Hematopoietic multipotent progenitor cell treated with erythropoietin and hydrocortisone succinate and interleukin-3 and kit ligand, for 6 days (in vitro differentiated cells): Measurements from ENCODE around the gene TEDC1.

ENCODE experiments used
- DNase-seq: peaks from one replicate; pipeline ENCODE4 v3.0.0-alpha.2; 2015

The TEDC1 gene

GRCh38 chr14:105474483-105475268 lies 16.4 kb upstream of the TEDC1 start, which contains the start of gene CRIP2:
Gene CRIP2, plus strand, starts transcription at chr14:105474821. Its CDS starts 42 bp downstream, at chr14:105474863.
- DNase-seq: no peak

- DNase-seq: no peak
Measured at GRCh38 chr14:105475269-105476096, 15.6 kb upstream of the TEDC1 start.

GRCh38 chr14:105476097-105476830 lies 14.8 kb upstream of the TEDC1 start:
- DNase-seq: no peak

- no peak for DNase-seq
Measured at GRCh38 chr14:105476831-105477659, 14.0 kb upstream of the TEDC1 start.

GRCh38 chr14:105477660-105478397 lies 13.2 kb upstream of the TEDC1 start:
- no peak for DNase-seq

GRCh38 chr14:105478398-105479251 lies 12.4 kb upstream of the TEDC1 start:
- DNase-seq: no peak

GRCh38 chr14:105479431-105480158 lies 11.5 kb upstream of the TEDC1 start:
- no peak for DNase-seq

- no peak for DNase-seq
Measured at GRCh38 chr14:105480199-105480746, 10.8 kb upstream of the TEDC1 start.

- peak; percentile 91 for DNase-seq
Measured at GRCh38 chr14:105480807-105481801, 9.9 kb upstream of the TEDC1 start.

- peak; percentile 99 for DNase-seq
Measured at GRCh38 chr14:105481886-105482457, 9.1 kb upstream of the TEDC1 start.

GRCh38 chr14:105482486-105483110 lies 8.4 kb upstream of the TEDC1 start:
- DNase-seq: no peak

GRCh38 chr14:105483300-105484068 lies 7.6 kb upstream of the TEDC1 start:
- no peak for DNase-seq

GRCh38 chr14:105484069-105484996 lies 6.7 kb upstream of the TEDC1 start:
- no peak for DNase-seq

- no peak for DNase-seq
Measured at GRCh38 chr14:105484997-105485393, 6.1 kb upstream of the TEDC1 start.

- DNase-seq: peak; percentile 89
Measured at GRCh38 chr14:105485739-105486162, 5.3 kb upstream of the TEDC1 start.
